PC-3 (cell line): ENCODE data around the gene FAM149A.

Experiments
- CTCF ChIP-seq: fragments of 300-600 bp; sonication (generic); conservative IDR thresholded peaks from 2 replicates; pipeline ENCODE4 v1.5.1; 2017; ENCODE audit warnings: antibody characterized with exemption, low read depth, mild to moderate bottlenecking, low read length
- EZH2 ChIP-seq: fragments of 300-600 bp; sonication (generic); IDR thresholded peaks from one replicate; pipeline ENCODE4 v1.6.1; 2017; ENCODE audit warnings: antibody characterized with exemption, mild to moderate bottlenecking, low read length; ENCODE audit not compliant: unreplicated experiment
- EZH2phosphoT487 ChIP-seq: fragments of 300-600 bp; sonication (generic); IDR thresholded peaks from 2 replicates; pipeline ENCODE4 v1.6.1; 2018; ENCODE audit warnings: mild to moderate bottlenecking, antibody characterized with exemption, low read length, borderline replicate concordance

- no peak for TF ChIP-seq CTCF
- peak; percentile 17; the same call in 1 of the 2 replicates for TF ChIP-seq EZH2phosphoT487
- TF ChIP-seq EZH2, result peak; percentile 78
Measured at GRCh38 chr4:186104890-186105646, 564 bp downstream of the FAM149A start.
